Measurements from ENCODE around the gene ZNF335. TPM values are rescaled to one million over a fixed set of nuclear protein-coding genes. Genes with fewer than 3 reads are reported as not detected.
A peak's percentile ranks its signal among the peaks of the same experiment; 100 is the strongest.

The ZNF335 gene
- total and polyA plus RNA-seq, 2 of the 13 experiments (the other 11 are each of a cell fraction or from before 2014, with no cell fraction given): 9.7 to 13.7 TPM

DNA sequence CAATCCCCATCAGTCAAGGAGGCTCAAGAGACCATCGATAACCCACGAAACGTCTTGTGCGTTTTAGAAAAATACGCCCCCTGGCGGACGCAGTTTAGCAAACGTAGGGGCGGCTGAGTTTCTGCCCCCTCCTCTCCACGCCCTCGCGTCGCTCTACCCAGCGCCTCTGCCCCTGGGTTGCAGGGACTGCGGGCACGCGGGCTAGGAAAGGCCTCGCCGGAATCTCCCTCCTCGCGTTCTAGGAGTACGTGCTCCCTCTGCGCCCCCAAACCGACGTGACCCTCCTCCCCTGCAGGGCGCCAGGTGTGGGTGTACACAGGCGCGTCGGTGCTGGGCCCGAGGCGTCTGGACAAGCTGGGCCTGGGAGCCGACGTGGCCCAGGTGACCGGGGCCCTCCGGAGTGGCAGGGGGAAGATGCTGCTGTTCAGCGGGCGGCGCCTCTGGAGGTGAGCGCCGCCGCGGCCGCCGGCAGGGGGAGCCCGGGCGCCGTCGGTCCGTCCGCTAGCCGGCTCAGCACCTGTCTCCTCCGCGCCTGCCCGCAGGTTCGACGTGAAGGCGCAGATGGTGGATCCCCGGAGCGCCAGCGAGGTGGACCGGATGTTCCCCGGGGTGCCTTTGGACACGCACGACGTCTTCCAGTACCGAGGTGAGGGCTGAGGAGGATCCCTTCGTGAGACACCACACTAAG, 42.0 kb upstream of the ZNF335 start (continued):
- TF ChIP-seq TOPORS (CRISPR knock-in tag; IDR thresholded peaks at IDR 0.05) (no peak), HMGXB4 (CRISPR knock-in tag; IDR thresholded peaks at IDR 0.05; ENCODE audit: borderline replicate concordance in 1 of 2, low read depth in 1 of 2) (peak; percentile 70 to 94; a peak in 3 of 4 replicates), NBN (conservative IDR thresholded peaks at IDR 0.05) (no peak), ZNF264 (CRISPR knock-in tag; IDR thresholded peaks at IDR 0.05) (no peak), PHF5A (CRISPR knock-in tag; IDR thresholded peaks at IDR 0.05; ENCODE audit: low read depth, unreplicated experiment) (no peak), NPAS2 (CRISPR knock-in tag; IDR thresholded peaks at IDR 0.05; ENCODE audit: borderline replicate concordance) (no peak), POGK (CRISPR knock-in tag; conservative IDR thresholded peaks at IDR 0.05) (peak; percentile 60; the same call in 1 of the 2 replicates), ZNF768 (CRISPR knock-in tag; IDR thresholded peaks at IDR 0.05) (peak; percentile 70), ZNF331 (CRISPR knock-in tag; IDR thresholded peaks at IDR 0.05) (peak; percentile 46), TRIM22 (IDR thresholded peaks at IDR 0.05) (no peak), ZNF292 (CRISPR knock-in tag; IDR thresholded peaks at IDR 0.05; ENCODE audit: borderline replicate concordance, low read depth) (no peak), U2AF1 (optimal IDR thresholded peaks at IDR 0.05; ENCODE audit: low read depth, low read length) (no peak), PBX3 (CRISPR knock-in tag; IDR thresholded peaks at IDR 0.05; ENCODE audit: borderline replicate concordance) (peak; percentile 36; the same call in 1 of the 2 replicates), GPN1 (CRISPR knock-in tag; IDR thresholded peaks at IDR 0.05; ENCODE audit: borderline replicate concordance) (no peak; the same call in 1 of the 2 replicates), ATRX (CRISPR knock-in tag; IDR thresholded peaks at IDR 0.05; ENCODE audit: borderline replicate concordance) (no peak), MIXL1 (CRISPR knock-in tag; IDR thresholded peaks at IDR 0.05) (no peak), AKAP8 (CRISPR knock-in tag; IDR thresholded peaks at IDR 0.05) (no peak; the same call in 1 of the 2 replicates)
- TF ChIP-seq, protein P1, sequence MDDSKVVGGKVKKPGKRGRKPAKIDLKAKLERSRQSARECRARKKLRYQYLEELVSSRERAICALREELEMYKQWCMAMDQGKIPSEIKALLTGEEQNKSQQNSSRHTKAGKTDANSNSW (CRISPR knock-in tag; IDR thresholded peaks at IDR 0.05; ENCODE audit: borderline replicate concordance): no peak; the same call in 1 of the 2 replicates
- TF ChIP-seq, protein P2, sequence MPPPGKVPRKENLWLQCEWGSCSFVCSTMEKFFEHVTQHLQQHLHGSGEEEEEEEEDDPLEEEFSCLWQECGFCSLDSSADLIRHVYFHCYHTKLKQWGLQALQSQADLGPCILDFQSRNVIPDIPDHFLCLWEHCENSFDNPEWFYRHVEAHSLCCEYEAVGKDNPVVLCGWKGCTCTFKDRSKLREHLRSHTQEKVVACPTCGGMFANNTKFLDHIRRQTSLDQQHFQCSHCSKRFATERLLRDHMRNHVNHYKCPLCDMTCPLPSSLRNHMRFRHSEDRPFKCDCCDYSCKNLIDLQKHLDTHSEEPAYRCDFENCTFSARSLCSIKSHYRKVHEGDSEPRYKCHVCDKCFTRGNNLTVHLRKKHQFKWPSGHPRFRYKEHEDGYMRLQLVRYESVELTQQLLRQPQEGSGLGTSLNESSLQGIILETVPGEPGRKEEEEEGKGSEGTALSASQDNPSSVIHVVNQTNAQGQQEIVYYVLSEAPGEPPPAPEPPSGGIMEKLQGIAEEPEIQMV (CRISPR knock-in tag; IDR thresholded peaks at IDR 0.05; ENCODE audit: low read depth): no peak; the same call in 1 of the 2 replicates

Data from HepG2 (cell line).